ENCODE results near the gene KAZN. TPM values are rescaled to one million over a fixed set of nuclear protein-coding genes. Genes with fewer than 3 reads are reported as not detected.

KAZN gene
- total RNA-seq, 2 donors from 2014 or later = 9.8 to 12.2 TPM

- no peak for DNase-seq
- intact Hi-C loops (cut with DNase I) = no loop called here
- Histone ChIP-seq H3K27me3 (no peaks in the 10 kb centered on the region), H3K9ac (ENCODE audit: low read depth in 2 of 2, low read length in 2 of 2) (no peak overlapping the region), H3K27ac (no peak overlapping the region), H3K4me3 (no peak overlapping the region), H3K9me3 (no peaks in the 10 kb centered on the region), H3K36me3 (no peaks in the 10 kb centered on the region), H3K4me1 (no peaks in the 10 kb centered on the region)
- no peak for TF ChIP-seq CTCF (IDR thresholded peaks at IDR 0.05)
Measured at GRCh38 chr1:14977338-14977931, 378.9 kb downstream of the KAZN start.

GRCh38 chr1:14980621-14981218 lies 382.2 kb downstream of the KAZN start:
- no peak for TF ChIP-seq CTCF (IDR thresholded peaks at IDR 0.05)
- Histone ChIP-seq H3K4me1 (no peaks in the 10 kb centered on the region), H3K9ac (ENCODE audit: low read depth in 2 of 2, low read length in 2 of 2) (no peak overlapping the region), H3K27ac (no peak overlapping the region), H3K27me3 (no peaks in the 10 kb centered on the region), H3K4me3 (no peak overlapping the region), H3K36me3 (no peaks in the 10 kb centered on the region), H3K9me3 (no peaks in the 10 kb centered on the region)
- DNase-seq = no peak
- intact Hi-C loops (cut with DNase I) = no loop called here

GRCh38 chr1:14982029-14982428 lies 383.5 kb downstream of the KAZN start:
- no peak for DNase-seq
- intact Hi-C loops (cut with DNase I) = no loop called here
- TF ChIP-seq CTCF (IDR thresholded peaks at IDR 0.05) = no peak
- no peaks in the 10 kb centered on the region for H3K36me3 ChIP-seq
- H3K4me1 ChIP-seq = no peaks in the 10 kb centered on the region
- H3K4me3 ChIP-seq = no peak overlapping the region
- H3K9ac ChIP-seq (ENCODE audit: low read depth in 2 of 2, low read length in 2 of 2) = no peak overlapping the region
- H3K27ac ChIP-seq = no peak overlapping the region
- H3K27me3 ChIP-seq = no peaks in the 10 kb centered on the region
- no peaks in the 10 kb centered on the region for H3K9me3 ChIP-seq

- no peaks in the 10 kb centered on the region for H3K4me1 ChIP-seq
- no peak for TF ChIP-seq CTCF (IDR thresholded peaks at IDR 0.05)
- intact Hi-C loops (cut with DNase I) = no loop called here
- H3K36me3 ChIP-seq = no peaks in the 10 kb centered on the region
- H3K9me3 ChIP-seq = no peaks in the 10 kb centered on the region
- H3K4me3 ChIP-seq = no peak overlapping the region
- no peak overlapping the region for H3K9ac ChIP-seq (ENCODE audit: low read depth in 2 of 2, low read length in 2 of 2)
- H3K27ac ChIP-seq = no peak overlapping the region
- no peaks in the 10 kb centered on the region for H3K27me3 ChIP-seq
- DNase-seq = no peak
Measured at GRCh38 chr1:14983277-14983676, 384.8 kb downstream of the KAZN start.

GRCh38 chr1:14986168-14986567 lies 387.7 kb downstream of the KAZN start:
- no peaks in the 10 kb centered on the region for H3K27me3 ChIP-seq
- H3K4me3 ChIP-seq = no peak overlapping the region
- no peaks in the 10 kb centered on the region for H3K9me3 ChIP-seq
- H3K36me3 ChIP-seq = no peaks in the 10 kb centered on the region
- intact Hi-C loops (cut with DNase I) = no loop called here
- H3K27ac ChIP-seq = no peak overlapping the region
- DNase-seq = no peak
- H3K9ac ChIP-seq (ENCODE audit: low read depth in 2 of 2, low read length in 2 of 2) = no peak overlapping the region
- no peaks in the 10 kb centered on the region for H3K4me1 ChIP-seq
- TF ChIP-seq CTCF (IDR thresholded peaks at IDR 0.05) = no peak

Data from colonic mucosa (tissue), 4 donors.